ENCODE measurements around the gene UXS1. TPM values are rescaled to one million over a fixed set of nuclear protein-coding genes. Genes with fewer than 3 reads are reported as not detected.

The UXS1 gene
- total RNA-seq, 1 donor from 2014 or later: 38.0 TPM

- Histone ChIP-seq H3K9me3 (ENCODE audit: low read depth) (no peaks in the 10 kb centered on the region), H3K27ac (no peak overlapping the region), H2AFZ (replicated peaks) (no peak overlapping the region), H3K27me3 (no peaks in the 10 kb centered on the region), H4K20me1 (ENCODE audit: low read depth) (no peaks in the 10 kb centered on the region), H3K9ac (no peak overlapping the region), H3K36me3 (peaks cover 5% of the 10 kb centered on the region), H3K79me2 (ENCODE audit: low read depth) (no peaks in the 10 kb centered on the region), H3F3A (ENCODE audit: low read depth) (no peaks in the 10 kb centered on the region), H3K4me1 (no peaks in the 10 kb centered on the region), H3K4me2 (no peak overlapping the region), H3K4me3 (no peak overlapping the region)
- no peaks in the 10 kb centered on the region for H3K4me1 Mint-ChIP-seq
- H3K27me3 Mint-ChIP-seq (ENCODE audit: insufficient read depth, low read depth): no peaks in the 10 kb centered on the region
- no peak overlapping the region for H3K27ac Mint-ChIP-seq
- H3K36me3 Mint-ChIP-seq: peaks cover 43% of the 10 kb centered on the region
- peaks cover 15% of the 10 kb centered on the region for H3K9me3 Mint-ChIP-seq
- TF ChIP-seq EZH2phosphoT487 (IDR thresholded peaks at IDR 0.05) (no peak), EZH2 (IDR thresholded peaks at IDR 0.05) (no peak), CTCF (IDR thresholded peaks at IDR 0.05) (no peak)
- no peak overlapping the region for H3K4me3 Mint-ChIP-seq
- DNase-seq (ENCODE audit: low spot score): no peak
Observed at GRCh38 chr2:106090916-106091618, 103.0 kb downstream of the UXS1 start.

GRCh38 chr2:106089611-106090010 is 104.5 kb downstream of the UXS1 start:
- Mint-ChIP-seq H3K36me3 (peaks cover 42% of the 10 kb centered on the region), H3K27me3 (ENCODE audit: insufficient read depth, low read depth) (no peaks in the 10 kb centered on the region), H3K27ac (no peak overlapping the region), H3K4me3 (no peak overlapping the region), H3K9me3 (peaks cover 15% of the 10 kb centered on the region), H3K4me1 (no peaks in the 10 kb centered on the region)
- Histone ChIP-seq H3K27ac (no peak overlapping the region), H3K27me3 (no peaks in the 10 kb centered on the region), H3K9me3 (ENCODE audit: low read depth) (no peaks in the 10 kb centered on the region), H2AFZ (replicated peaks) (no peak overlapping the region), H3K9ac (no peak overlapping the region), H3K4me2 (no peak overlapping the region), H3K4me1 (no peaks in the 10 kb centered on the region), H3K4me3 (no peak overlapping the region), H4K20me1 (ENCODE audit: low read depth) (no peaks in the 10 kb centered on the region), H3K79me2 (ENCODE audit: low read depth) (no peaks in the 10 kb centered on the region), H3K36me3 (peaks cover 5% of the 10 kb centered on the region), H3F3A (ENCODE audit: low read depth) (no peaks in the 10 kb centered on the region)
- TF ChIP-seq CTCF (IDR thresholded peaks at IDR 0.05) (no peak), EZH2 (IDR thresholded peaks at IDR 0.05) (no peak), EZH2phosphoT487 (IDR thresholded peaks at IDR 0.05) (no peak)
- DNase-seq (ENCODE audit: low spot score): no peak

GRCh38 chr2:106085181-106085940 is 108.7 kb downstream of the UXS1 start:
- Histone ChIP-seq H3K4me1 (no peaks in the 10 kb centered on the region), H3K4me2 (no peak overlapping the region), H4K20me1 (ENCODE audit: low read depth) (no peaks in the 10 kb centered on the region), H3K27ac (no peak overlapping the region), H3K9ac (no peak overlapping the region), H3K4me3 (no peak overlapping the region), H3K79me2 (ENCODE audit: low read depth) (no peaks in the 10 kb centered on the region), H2AFZ (replicated peaks) (no peak overlapping the region), H3K27me3 (no peaks in the 10 kb centered on the region), H3K36me3 (peaks cover 4% of the 10 kb centered on the region), H3K9me3 (ENCODE audit: low read depth) (no peaks in the 10 kb centered on the region), H3F3A (ENCODE audit: low read depth) (no peaks in the 10 kb centered on the region)
- Mint-ChIP-seq H3K36me3 (peaks cover 4% of the 10 kb centered on the region), H3K27me3 (ENCODE audit: insufficient read depth, low read depth) (no peaks in the 10 kb centered on the region), H3K27ac (no peak overlapping the region), H3K4me3 (no peak overlapping the region), H3K4me1 (no peaks in the 10 kb centered on the region), H3K9me3 (peaks cover 10% of the 10 kb centered on the region)
- TF ChIP-seq EZH2phosphoT487 (IDR thresholded peaks at IDR 0.05): no peak
- peak; percentile 52 for TF ChIP-seq CTCF (IDR thresholded peaks at IDR 0.05)
- DNase-seq (ENCODE audit: low spot score): peak; percentile 58

Measured in neural progenitor cell (in vitro differentiated cells).